Muscle layer of colon (tissue), 2 donors: ENCODE data around the gene ZPLD1.

Experiments
- H3K27ac ChIP-seq: one replicate; pipeline ENCODE4 v1.7.0; 2013; ENCODE audit warnings: low read depth, mild to moderate bottlenecking, low read length, moderate library complexity
- H3K27me3 ChIP-seq, 2 donors: one replicate each; pipeline ENCODE4 v1.7.0; 2013; ENCODE audit warnings: low read length in 2 of 2, mild to moderate bottlenecking in 2 of 2; ENCODE audit not compliant: insufficient read depth in 2 of 2, control insufficient read depth in 1 of 2
- H3K36me3 ChIP-seq: one replicate; pipeline ENCODE4 v1.7.0; 2013; ENCODE audit warnings: mild to moderate bottlenecking, low read length; ENCODE audit not compliant: insufficient read depth
- H3K4me1 ChIP-seq: one replicate; pipeline ENCODE4 v1.7.0; 2013; ENCODE audit warnings: mild to moderate bottlenecking, low read length; ENCODE audit not compliant: insufficient read depth
- H3K4me3 ChIP-seq, 2 donors: one replicate each; pipeline ENCODE4 v1.7.0; 2013; ENCODE audit warnings: low read length in 2 of 2, low read depth in 1 of 2, mild to moderate bottlenecking in 1 of 2, moderate library complexity in 1 of 2
- H3K9ac ChIP-seq: one replicate; pipeline ENCODE4 v1.7.0; 2013; ENCODE audit warnings: low read length
- H3K9me3 ChIP-seq: one replicate; pipeline ENCODE4 v1.7.0; 2013; ENCODE audit warnings: mild to moderate bottlenecking, low read length
- donor health status: abdominal sarcoma.
- donor health status: Adenocarcinoma of cecum.

The ZPLD1 gene

DNA sequence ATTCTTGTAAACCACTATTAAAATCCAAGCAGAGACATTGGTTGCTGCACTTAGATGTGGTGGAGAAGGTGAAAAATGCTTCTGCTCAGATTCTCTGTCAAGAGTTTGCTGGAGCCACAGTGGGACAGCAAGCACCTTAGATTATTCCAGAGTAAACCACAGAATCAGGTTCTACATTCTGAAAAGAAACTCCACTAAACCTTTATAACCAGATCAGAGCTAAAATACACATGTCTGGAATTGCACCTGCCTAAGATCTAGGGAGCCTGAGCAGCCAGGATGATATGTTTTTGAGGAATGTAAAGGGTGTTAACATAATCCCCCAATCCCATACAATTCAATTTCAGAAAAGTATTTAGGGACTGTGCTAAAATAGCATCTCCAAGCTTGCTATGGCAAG, at the start of gene ZPLD1:
Gene ZPLD1, plus strand, starts transcription at position 301 of the 400 bp plus-strand sequence. CDS start 3,473 bp downstream, outside the sequence.
- no peak within 1 kb of the TSS for H3K9ac ChIP-seq
- no peaks in the 10 kb centered on the region for H3K36me3 ChIP-seq
- H3K4me3 ChIP-seq, result no peak within 1 kb of the TSS
- H3K27me3 ChIP-seq, result no peaks in the 10 kb centered on the region
- H3K9me3 ChIP-seq, result no peaks in the 10 kb centered on the region
- H3K4me1 ChIP-seq, result no peaks in the 10 kb centered on the region
- H3K27ac ChIP-seq, result no peak within 1 kb of the TSS

DNA sequence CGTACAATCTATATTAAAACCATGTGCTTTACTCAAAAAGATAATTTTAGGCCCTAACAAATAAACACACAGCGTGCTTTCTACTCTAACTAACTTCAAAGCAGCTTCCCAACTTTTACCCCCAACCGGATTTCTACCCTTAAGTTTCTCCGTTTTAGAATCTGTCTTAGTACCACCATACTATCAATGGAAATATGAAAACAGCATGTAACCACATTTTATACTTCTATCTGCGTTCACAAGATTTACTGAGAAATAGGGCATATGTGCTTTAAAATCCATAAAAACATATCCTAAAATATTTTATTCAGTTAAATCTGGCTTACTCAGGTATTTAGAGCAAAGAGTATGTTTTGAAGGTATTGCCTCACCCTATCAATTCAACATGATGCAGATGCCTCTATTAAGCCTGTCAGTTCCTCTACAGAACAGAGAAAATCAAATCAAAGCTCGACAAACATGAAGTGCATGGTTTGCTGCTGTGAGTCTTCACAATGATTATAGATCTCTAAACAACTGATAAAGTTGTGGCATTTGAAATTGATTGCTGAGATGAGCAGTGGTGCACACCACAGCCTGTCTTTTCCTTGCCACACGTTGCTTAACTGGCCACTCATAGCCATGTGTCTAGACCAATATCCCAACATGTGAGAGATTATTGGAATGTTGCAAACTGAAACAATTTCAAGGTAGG, 44.5 kb upstream of the ZPLD1 start:
- Histone ChIP-seq H3K4me3 (no peak overlapping the region), H3K27ac (no peak overlapping the region), H3K9ac (no peak overlapping the region), H3K4me1 (no peaks in the 10 kb centered on the region), H3K36me3 (no peaks in the 10 kb centered on the region), H3K9me3 (no peaks in the 10 kb centered on the region), H3K27me3 (no peaks in the 10 kb centered on the region)

DNA sequence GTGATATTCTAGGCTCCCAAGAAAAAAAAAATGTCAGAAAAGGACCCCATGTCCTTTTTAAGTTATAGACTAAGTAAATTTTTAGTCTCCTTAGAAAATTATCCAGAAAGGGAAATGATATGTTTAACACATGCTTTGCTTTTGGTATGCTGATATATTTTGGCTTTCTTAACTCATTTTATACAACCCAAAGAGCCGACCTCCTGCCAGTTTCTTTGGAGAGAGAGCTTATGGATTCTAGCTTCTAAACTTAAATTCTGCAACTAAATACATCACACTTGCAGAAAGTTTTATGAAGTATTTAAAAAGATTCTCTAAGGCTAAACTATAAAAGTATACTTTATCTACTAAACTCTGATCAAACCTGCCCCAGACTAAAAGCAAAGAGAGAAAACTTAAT, 43.9 kb upstream of the ZPLD1 start:
- no peaks in the 10 kb centered on the region for H3K9me3 ChIP-seq
- H3K4me3 ChIP-seq, result no peak overlapping the region
- no peaks in the 10 kb centered on the region for H3K4me1 ChIP-seq
- H3K27ac ChIP-seq, result no peak overlapping the region
- H3K9ac ChIP-seq, result no peak overlapping the region
- H3K36me3 ChIP-seq, result no peaks in the 10 kb centered on the region
- no peaks in the 10 kb centered on the region for H3K27me3 ChIP-seq

DNA sequence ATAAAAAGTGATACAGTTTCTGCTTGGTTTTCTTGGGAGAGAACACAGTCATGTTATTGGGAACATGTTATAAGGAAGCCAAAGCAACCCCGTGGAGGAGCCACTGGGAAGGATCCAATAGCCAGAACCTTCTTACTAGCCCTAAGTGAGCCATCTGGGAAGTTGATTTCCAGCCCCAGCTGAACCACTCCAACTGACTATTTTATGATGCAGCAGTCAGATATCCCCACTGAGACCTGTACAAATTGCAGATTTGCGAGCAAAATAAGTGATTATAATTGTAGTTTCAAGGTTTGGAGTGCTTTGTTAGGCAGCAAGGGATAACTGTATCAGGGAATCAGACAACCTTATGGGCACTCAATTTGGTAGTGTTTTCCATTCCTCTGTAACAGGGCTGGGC, 43.3 kb upstream of the ZPLD1 start:
- Histone ChIP-seq H3K4me3 (no peak overlapping the region), H3K4me1 (no peaks in the 10 kb centered on the region), H3K9ac (no peak overlapping the region), H3K27me3 (no peaks in the 10 kb centered on the region), H3K9me3 (no peaks in the 10 kb centered on the region), H3K36me3 (no peaks in the 10 kb centered on the region), H3K27ac (no peak overlapping the region)

DNA sequence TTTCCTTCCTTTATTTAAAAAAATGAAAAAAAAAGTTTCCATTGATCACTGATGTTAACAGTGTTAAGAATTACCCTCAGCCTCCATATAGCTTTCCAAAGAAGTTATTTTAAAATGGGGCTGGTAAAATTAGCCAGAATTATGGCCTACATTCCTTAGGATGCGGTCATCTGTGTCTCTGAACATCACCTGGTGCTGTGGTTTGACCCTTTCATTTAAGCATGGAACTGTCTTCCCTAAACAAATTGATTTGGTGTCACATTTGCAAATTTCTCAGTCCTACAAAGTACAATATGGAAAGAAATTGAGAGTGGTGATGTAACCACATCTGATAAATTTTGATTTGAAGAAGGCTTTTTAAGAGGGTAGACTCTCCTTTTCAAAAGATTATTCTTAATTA, 40.3 kb upstream of the ZPLD1 start:
- Histone ChIP-seq H3K27ac (no peak overlapping the region), H3K4me1 (no peaks in the 10 kb centered on the region), H3K9ac (no peak overlapping the region), H3K27me3 (no peaks in the 10 kb centered on the region), H3K4me3 (no peak overlapping the region), H3K9me3 (no peaks in the 10 kb centered on the region), H3K36me3 (no peaks in the 10 kb centered on the region)

DNA sequence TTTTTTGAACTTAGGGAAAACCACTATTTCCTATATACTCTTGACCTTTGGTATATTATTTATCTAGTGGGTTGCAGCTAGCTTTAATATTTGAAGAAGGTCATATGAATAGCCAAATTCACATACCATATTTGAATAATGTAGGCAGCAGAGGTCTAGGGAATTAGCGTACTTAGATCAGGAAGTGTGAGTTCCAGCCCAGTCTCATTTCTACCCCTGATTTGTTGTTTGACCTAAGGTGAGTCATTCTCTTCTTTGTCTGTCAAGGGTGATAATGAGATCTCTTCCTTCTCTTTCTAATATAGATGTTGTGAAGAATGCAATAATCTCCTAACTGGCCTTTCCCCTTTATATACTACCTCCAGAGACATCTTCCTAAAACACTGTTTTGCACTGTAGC, 36.6 kb upstream of the ZPLD1 start:
- Histone ChIP-seq H3K36me3 (no peaks in the 10 kb centered on the region), H3K27ac (no peak overlapping the region), H3K27me3 (no peaks in the 10 kb centered on the region), H3K9ac (no peak overlapping the region), H3K9me3 (no peaks in the 10 kb centered on the region), H3K4me3 (no peak overlapping the region), H3K4me1 (no peaks in the 10 kb centered on the region)

DNA sequence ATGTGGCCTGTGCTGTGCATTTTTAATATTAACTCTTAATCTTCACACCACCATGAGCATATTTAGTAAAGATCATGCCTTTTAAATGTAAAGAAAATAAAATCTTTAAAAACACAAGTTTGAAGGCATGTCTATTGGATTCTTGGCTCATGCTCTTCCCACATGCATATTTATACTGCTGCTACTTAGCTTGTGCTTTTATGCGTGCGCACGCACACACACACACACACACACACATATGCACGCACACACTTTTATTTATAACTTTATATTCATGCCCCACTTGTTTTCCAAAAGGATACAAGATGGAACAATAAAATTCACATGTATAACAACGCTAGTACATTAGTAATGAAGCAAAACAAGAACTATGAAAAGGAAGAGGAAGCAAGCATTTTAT, 36.1 kb upstream of the ZPLD1 start:
- no peak overlapping the region for H3K27ac ChIP-seq
- H3K4me1 ChIP-seq, result no peaks in the 10 kb centered on the region
- no peak overlapping the region for H3K9ac ChIP-seq
- no peak overlapping the region for H3K4me3 ChIP-seq
- no peaks in the 10 kb centered on the region for H3K9me3 ChIP-seq
- no peaks in the 10 kb centered on the region for H3K27me3 ChIP-seq
- H3K36me3 ChIP-seq, result no peaks in the 10 kb centered on the region

DNA sequence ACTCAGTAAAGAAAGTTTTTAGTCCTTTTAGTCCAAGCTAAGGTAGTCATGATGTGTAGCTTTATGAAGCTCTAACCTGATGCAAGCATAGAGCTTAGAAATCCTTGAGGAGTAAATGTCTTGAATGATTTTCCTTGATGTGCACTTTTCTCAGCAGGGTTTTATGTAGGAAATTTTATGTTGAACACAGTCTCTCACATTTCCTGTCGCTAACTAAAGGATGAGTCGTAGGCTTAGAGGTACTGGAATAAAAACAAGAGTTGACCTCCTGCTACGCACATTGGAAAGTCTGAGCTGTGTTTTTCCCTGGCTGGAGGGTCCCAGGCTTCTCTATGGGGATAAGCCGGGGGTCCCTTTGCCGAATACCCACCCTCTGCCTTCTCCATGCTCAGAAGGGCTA, 34.7 kb upstream of the ZPLD1 start:
- no peaks in the 10 kb centered on the region for H3K27me3 ChIP-seq
- no peak overlapping the region for H3K9ac ChIP-seq
- no peak overlapping the region for H3K4me3 ChIP-seq
- no peaks in the 10 kb centered on the region for H3K36me3 ChIP-seq
- H3K27ac ChIP-seq, result no peak overlapping the region
- H3K9me3 ChIP-seq, result no peaks in the 10 kb centered on the region
- no peaks in the 10 kb centered on the region for H3K4me1 ChIP-seq

DNA sequence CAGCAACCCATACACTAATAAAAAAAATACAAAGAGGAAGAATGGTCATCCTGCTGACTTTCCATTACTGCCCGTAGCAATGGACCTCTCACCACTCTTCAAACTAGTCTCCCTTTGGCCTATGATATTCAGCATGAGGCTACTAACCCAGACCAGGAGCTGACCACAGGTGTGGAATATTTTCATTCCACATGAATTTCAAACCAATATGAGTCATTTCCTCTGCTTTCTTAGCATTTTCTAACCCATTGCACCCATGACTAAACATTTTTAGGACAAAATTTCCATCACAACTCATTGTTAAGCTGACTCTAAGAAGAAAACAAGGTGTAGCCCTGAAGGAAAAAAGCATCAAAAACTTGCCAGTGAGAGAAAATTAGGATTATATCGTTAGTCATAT, 34.0 kb upstream of the ZPLD1 start:
- H3K36me3 ChIP-seq, result no peaks in the 10 kb centered on the region
- no peaks in the 10 kb centered on the region for H3K27me3 ChIP-seq
- no peaks in the 10 kb centered on the region for H3K4me1 ChIP-seq
- H3K4me3 ChIP-seq, result no peak overlapping the region
- no peak overlapping the region for H3K27ac ChIP-seq
- no peak overlapping the region for H3K9ac ChIP-seq
- no peaks in the 10 kb centered on the region for H3K9me3 ChIP-seq

DNA sequence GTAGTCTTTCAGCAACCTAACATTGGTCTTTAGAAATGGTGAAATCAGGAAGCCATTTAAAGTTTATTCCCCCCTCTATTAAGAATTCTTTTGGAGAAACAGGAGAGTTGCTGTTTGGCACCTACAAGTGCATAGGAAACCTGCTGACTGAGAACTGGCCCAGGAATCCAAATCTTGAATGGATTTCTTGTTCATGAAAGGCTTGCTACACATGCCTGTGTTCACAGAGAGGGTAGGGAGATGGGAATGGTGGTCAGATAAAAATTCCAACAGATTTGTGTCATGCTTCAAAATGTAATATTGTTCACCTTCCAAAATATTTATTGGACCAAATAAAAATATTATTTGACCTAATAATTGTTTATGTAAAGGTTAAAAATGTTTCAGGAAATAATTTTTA, 24.2 kb upstream of the ZPLD1 start:
- Histone ChIP-seq H3K9ac (no peak overlapping the region), H3K9me3 (no peaks in the 10 kb centered on the region), H3K36me3 (no peaks in the 10 kb centered on the region), H3K4me1 (no peaks in the 10 kb centered on the region), H3K27me3 (no peaks in the 10 kb centered on the region), H3K27ac (no peak overlapping the region), H3K4me3 (no peak overlapping the region)

DNA sequence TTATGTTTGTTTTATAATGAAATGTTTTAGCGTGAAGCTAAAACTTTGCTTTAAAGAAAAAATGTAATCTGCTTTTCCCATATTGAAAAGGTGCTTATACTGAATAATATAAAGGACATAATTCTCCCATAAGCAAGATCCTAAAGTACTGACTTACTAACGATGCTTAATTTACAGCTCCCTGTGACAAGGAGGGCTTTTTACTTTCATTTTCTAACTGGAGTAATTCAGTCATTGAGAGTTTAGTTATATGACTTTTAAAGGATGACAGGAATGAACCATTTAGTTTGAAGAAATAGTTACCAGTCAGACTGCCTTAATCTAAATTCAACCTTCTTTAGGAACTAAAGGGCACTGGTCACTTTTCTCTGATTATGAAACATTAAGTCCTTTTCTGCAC, 19.3 kb upstream of the ZPLD1 start:
- Histone ChIP-seq H3K27me3 (no peaks in the 10 kb centered on the region), H3K4me3 (no peak overlapping the region), H3K4me1 (no peaks in the 10 kb centered on the region), H3K36me3 (no peaks in the 10 kb centered on the region), H3K27ac (no peak overlapping the region), H3K9me3 (no peaks in the 10 kb centered on the region), H3K9ac (no peak overlapping the region)

DNA sequence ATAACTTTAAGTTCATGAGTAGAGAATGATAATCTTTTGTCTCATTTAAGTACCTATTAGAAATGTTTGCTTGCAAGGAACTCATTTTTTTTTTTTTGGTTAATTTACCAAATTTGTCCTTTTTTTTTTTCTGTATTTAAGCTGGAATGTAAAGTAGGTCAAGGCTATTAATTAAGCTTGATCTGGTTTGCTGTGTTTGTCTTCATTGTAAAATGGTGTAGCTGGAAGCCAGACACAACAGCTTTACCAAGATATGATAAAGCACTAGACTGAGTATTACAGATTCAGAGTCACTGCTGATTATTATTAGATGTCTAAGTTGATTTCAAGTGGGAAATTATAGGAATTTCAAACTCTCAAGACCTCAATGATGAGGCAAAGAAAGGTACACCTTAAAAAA, 15.0 kb upstream of the ZPLD1 start:
- Histone ChIP-seq H3K27ac (no peak overlapping the region), H3K9me3 (no peaks in the 10 kb centered on the region), H3K27me3 (no peaks in the 10 kb centered on the region), H3K9ac (no peak overlapping the region), H3K36me3 (no peaks in the 10 kb centered on the region), H3K4me3 (no peak overlapping the region), H3K4me1 (no peaks in the 10 kb centered on the region)
